Measurements from ENCODE around the gene GHSR.

- TF ChIP-seq CTCF (conservative IDR thresholded peaks at IDR 0.05; ENCODE audit: low read depth, low read length) (no peak), EZH2 (IDR thresholded peaks at IDR 0.05; ENCODE audit: low read length, unreplicated experiment) (no peak)
Measured at GRCh38 chr3:172478116-172478515, 29.9 kb upstream of the GHSR start.
